ENCODE measurements around the gene MPO. TPM values are rescaled to one million over a fixed set of nuclear protein-coding genes. Genes with fewer than 3 reads are reported as not detected.

Gene MPO
- total RNA-seq, 1 donor from 2014 or later = not detected

DNA sequence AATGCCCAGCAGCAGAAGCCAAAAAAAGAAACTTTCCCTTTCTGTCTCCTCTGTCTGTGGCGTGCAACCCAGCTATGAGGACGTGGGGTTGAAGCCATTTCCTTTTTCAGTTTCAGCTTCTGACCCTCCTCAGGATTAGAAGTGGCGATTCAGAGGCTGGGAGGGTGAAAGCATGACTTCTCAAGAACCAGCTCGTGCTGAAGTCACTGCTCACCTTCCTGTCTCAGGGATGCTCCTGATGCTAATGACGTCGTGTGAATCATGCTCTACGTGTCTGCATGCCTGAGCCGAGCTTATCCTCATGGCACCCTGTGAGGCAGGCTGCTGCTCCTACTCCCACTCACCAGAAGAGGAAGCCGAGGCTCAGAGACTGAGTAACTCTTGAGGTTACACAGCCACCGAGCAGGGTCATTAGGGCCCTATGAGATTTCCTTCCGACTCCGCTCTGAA is 48.0 kb downstream of the MPO start:
- peaks cover 71% of the 10 kb centered on the region for H3K27me3 Mint-ChIP-seq
- DNase-seq (ENCODE audit: low spot score, unreplicated experiment) = no peak
- no peaks in the 10 kb centered on the region for H3K9me3 Mint-ChIP-seq (ENCODE audit: low read depth)
- no peak for TF ChIP-seq CTCF (IDR thresholded peaks at IDR 0.05; ENCODE audit: unreplicated experiment)
- no peaks in the 10 kb centered on the region for H3K36me3 Mint-ChIP-seq (ENCODE audit: insufficient read depth)
- H3K27ac Mint-ChIP-seq = no peak overlapping the region
- no peaks in the 10 kb centered on the region for H3K4me1 Mint-ChIP-seq (ENCODE audit: low read depth)
- H3K4me3 Mint-ChIP-seq (ENCODE audit: low read depth) = no peak overlapping the region

GRCh38 chr17:58231641-58232040 is 49.1 kb downstream of the MPO start:
- no peak for TF ChIP-seq CTCF (IDR thresholded peaks at IDR 0.05; ENCODE audit: unreplicated experiment)
- no peak overlapping the region for H3K27ac Mint-ChIP-seq
- H3K36me3 Mint-ChIP-seq (ENCODE audit: insufficient read depth) = no peaks in the 10 kb centered on the region

GRCh38 chr17:58229881-58230280 is 50.9 kb downstream of the MPO start:
- Mint-ChIP-seq H3K4me1 (ENCODE audit: low read depth) (no peaks in the 10 kb centered on the region), H3K9me3 (ENCODE audit: low read depth) (no peaks in the 10 kb centered on the region), H3K4me3 (ENCODE audit: low read depth) (no peak overlapping the region), H3K36me3 (ENCODE audit: insufficient read depth) (no peaks in the 10 kb centered on the region), H3K27me3 (peaks cover 50% of the 10 kb centered on the region), H3K27ac (no peak overlapping the region)
- no peak for DNase-seq (ENCODE audit: low spot score, unreplicated experiment)
- TF ChIP-seq CTCF (IDR thresholded peaks at IDR 0.05; ENCODE audit: unreplicated experiment) = no peak

More at GRCh38 chr17:58231641-58232040, 49.1 kb downstream of the MPO start:
- DNase-seq (ENCODE audit: low spot score, unreplicated experiment) = no peak
- Mint-ChIP-seq H3K4me3 (ENCODE audit: low read depth) (no peak overlapping the region), H3K27me3 (peaks cover 63% of the 10 kb centered on the region), H3K4me1 (ENCODE audit: low read depth) (no peaks in the 10 kb centered on the region), H3K9me3 (ENCODE audit: low read depth) (no peaks in the 10 kb centered on the region)

- no peak overlapping the region for H3K27ac Mint-ChIP-seq
- peaks cover 47% of the 10 kb centered on the region for H3K27me3 Mint-ChIP-seq
- H3K9me3 Mint-ChIP-seq (ENCODE audit: low read depth) = no peaks in the 10 kb centered on the region
These were observed 51.4 kb downstream of the MPO start for GRCh38 chr17:58229384-58229783.

DNA sequence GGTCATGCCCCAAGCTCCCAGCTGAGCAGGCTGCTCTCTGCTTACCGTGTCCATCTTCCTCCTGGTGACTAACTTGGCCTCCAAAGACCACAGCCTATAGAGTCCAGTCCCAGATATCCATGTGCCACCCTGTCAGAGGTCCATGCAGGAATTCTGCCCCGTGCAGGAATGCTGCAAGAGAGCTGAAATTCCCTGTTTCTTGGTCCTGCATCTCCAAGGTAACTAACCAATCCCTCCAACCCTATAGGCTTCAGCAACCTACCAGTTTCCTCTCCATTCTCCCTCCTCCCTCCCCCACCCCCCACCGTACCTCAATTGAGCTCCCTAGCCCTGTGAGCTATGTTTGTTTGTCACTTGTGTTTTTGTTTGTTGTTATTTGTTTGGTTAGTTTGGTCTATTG is 52.1 kb downstream of the MPO start:
- Mint-ChIP-seq H3K9me3 (ENCODE audit: low read depth) (no peaks in the 10 kb centered on the region), H3K4me3 (ENCODE audit: low read depth) (no peak overlapping the region), H3K4me1 (ENCODE audit: low read depth) (no peaks in the 10 kb centered on the region), H3K27ac (no peak overlapping the region), H3K36me3 (ENCODE audit: insufficient read depth) (no peaks in the 10 kb centered on the region), H3K27me3 (peaks cover 45% of the 10 kb centered on the region)
- no peak for TF ChIP-seq CTCF (IDR thresholded peaks at IDR 0.05; ENCODE audit: unreplicated experiment)
- DNase-seq (ENCODE audit: low spot score, unreplicated experiment) = no peak

More at GRCh38 chr17:58229384-58229783, 51.4 kb downstream of the MPO start:
- Mint-ChIP-seq H3K4me3 (ENCODE audit: low read depth) (no peak overlapping the region), H3K36me3 (ENCODE audit: insufficient read depth) (no peaks in the 10 kb centered on the region), H3K4me1 (ENCODE audit: low read depth) (no peaks in the 10 kb centered on the region)
- no peak for DNase-seq (ENCODE audit: low spot score, unreplicated experiment)
- no peak for TF ChIP-seq CTCF (IDR thresholded peaks at IDR 0.05; ENCODE audit: unreplicated experiment)
